ENCODE measurements around the gene WNT7B.

The WNT7B gene

DNA sequence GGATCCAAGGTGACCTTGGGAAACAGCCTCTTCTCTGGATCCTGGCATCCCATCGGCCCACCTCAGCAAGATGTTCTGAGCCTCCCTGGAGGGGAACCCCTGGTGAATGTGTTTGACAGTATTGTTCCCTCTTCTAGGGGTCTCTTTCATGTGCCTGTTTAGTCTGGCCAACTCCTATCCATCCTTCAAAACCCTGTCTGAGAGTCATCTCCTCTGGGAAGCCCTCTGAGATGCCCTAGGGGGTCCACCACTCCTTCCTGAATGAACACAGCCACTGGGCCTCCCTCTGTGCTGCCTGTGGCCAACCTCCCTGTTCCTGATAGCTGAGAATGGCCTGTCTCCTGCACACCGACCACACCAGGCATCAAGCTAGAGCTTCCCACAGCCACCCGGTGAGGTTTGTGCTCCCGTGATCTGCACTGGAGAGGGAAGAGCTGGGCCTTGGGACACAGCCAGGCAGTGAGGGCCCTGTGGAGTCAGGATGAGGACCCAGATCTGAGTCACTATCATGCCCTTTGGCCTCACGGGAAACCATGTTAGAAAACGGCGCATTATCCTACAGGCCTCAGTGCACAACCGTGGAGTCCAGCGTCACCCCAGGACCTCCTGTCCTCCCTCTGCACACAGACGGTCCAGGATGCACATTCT lies 8.8 kb downstream of the WNT7B start:
- Mint-ChIP-seq H3K4me1 (ENCODE audit: low read depth) (peaks cover 9% of the 10 kb centered on the region), H3K4me3 (no peak overlapping the region), H3K36me3 (ENCODE audit: low read depth) (no peaks in the 10 kb centered on the region), H3K27ac (no peak overlapping the region), H3K9me3 (no peaks in the 10 kb centered on the region), H3K27me3 (peaks cover 79% of the 10 kb centered on the region)
- intact Hi-C loops (cut with micrococcal nuclease): no loop called here

- H3K27me3 Mint-ChIP-seq: peaks cover 70% of the 10 kb centered on the region
- H3K27ac Mint-ChIP-seq: no peak overlapping the region
- no peaks in the 10 kb centered on the region for H3K36me3 Mint-ChIP-seq (ENCODE audit: low read depth)
- peaks cover 9% of the 10 kb centered on the region for H3K4me1 Mint-ChIP-seq (ENCODE audit: low read depth)
- intact Hi-C loops (cut with micrococcal nuclease): no loop called here
- no peaks in the 10 kb centered on the region for H3K9me3 Mint-ChIP-seq
- H3K4me3 Mint-ChIP-seq: no peak overlapping the region
Measured at GRCh38 chr22:45966895-45967365, 10.0 kb downstream of the WNT7B start.

DNA sequence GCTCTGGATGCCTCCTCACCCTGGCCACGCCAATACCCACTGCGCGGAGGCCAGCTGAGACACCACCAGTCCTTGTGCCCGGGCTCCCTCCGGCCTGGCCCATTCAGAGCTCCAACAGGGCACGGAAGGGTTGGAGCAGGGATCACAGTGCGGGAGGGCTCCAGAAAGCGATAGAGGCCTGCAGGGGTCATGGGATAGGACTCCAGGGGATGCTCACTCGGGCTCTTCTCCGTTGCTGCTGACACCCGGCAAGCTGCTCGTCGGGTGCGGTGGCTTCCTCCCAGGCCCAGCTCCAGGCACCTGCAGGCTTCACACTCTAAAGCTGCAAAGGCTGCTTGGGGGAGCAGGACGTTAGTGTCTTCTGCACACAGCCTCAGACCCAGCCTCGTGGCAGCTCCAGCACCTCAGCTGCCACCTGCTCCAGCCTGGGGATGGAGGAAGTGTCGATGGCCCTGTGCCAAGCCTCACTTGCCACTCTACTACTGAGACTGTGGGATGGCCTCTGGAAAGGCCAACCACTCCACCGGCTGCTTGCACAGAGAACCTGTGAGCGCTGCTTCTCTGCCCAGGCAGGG lies 10.6 kb downstream of the WNT7B start:
- Mint-ChIP-seq H3K36me3 (ENCODE audit: low read depth) (no peaks in the 10 kb centered on the region), H3K9me3 (no peaks in the 10 kb centered on the region), H3K27ac (no peak overlapping the region), H3K4me3 (no peak overlapping the region), H3K27me3 (peaks cover 66% of the 10 kb centered on the region), H3K4me1 (ENCODE audit: low read depth) (peaks cover 8% of the 10 kb centered on the region)
- intact Hi-C loops (cut with micrococcal nuclease): no loop called here

DNA sequence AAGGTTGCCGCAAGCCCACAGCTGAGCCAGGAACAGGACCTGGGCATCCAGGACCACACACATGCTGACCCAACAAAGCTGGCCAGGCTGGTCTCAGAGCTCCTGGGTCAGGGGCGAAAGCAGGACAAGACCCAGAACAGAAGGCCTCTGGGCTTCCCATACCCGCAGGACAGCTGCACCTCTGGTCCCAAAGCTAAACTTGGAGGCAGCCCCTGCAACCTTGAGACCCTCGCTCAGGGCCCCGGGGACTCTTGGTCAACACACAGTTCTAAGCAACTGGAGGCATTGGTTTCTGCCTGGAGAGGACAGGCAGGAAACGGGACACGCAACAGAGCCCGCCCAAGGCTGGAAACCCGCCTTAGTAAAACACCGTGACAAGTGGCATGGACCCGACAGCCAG lies 11.4 kb downstream of the WNT7B start:
- no peak overlapping the region for H3K27ac Mint-ChIP-seq
- no peaks in the 10 kb centered on the region for H3K4me1 Mint-ChIP-seq (ENCODE audit: low read depth)
- intact Hi-C loops (cut with micrococcal nuclease): no loop called here
- no peak overlapping the region for H3K4me3 Mint-ChIP-seq
- no peaks in the 10 kb centered on the region for H3K9me3 Mint-ChIP-seq
- H3K27me3 Mint-ChIP-seq: peaks cover 58% of the 10 kb centered on the region
- H3K36me3 Mint-ChIP-seq (ENCODE audit: low read depth): no peaks in the 10 kb centered on the region

DNA sequence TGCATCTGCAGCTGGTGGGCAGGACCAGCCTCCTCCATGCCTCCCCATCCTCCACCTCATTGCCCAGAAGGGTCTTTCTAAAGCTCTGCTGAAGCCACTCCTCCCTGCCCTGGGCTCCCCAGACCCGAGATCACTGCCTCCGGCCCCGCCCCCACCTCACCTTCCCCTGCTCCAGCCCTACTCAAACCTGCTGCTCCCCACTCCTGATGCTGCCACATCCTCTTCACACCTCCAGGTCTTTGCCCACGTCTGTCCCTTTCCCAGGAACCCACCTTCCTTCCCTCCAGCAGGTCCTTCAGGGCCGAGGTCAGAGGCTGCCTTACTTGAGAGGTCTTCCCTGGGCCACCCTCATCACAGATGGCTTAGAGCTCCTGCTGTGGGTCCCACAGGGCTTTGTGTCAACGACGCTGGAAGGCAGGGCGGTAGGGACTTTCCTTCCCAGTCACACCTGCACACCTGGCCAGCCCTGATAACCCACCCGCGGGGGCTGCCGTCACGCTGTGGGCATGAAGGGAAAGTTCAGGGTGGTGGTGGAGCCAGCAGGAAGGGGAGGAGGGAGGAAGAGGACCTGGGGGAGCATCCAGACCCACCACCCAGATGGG lies 11.9 kb downstream of the WNT7B start:
- intact Hi-C loops (cut with micrococcal nuclease): no loop called here
- H3K4me3 Mint-ChIP-seq: no peak overlapping the region
- H3K27me3 Mint-ChIP-seq: peaks cover 52% of the 10 kb centered on the region
- H3K27ac Mint-ChIP-seq: no peak overlapping the region
- no peaks in the 10 kb centered on the region for H3K36me3 Mint-ChIP-seq (ENCODE audit: low read depth)
- H3K9me3 Mint-ChIP-seq: no peaks in the 10 kb centered on the region
- H3K4me1 Mint-ChIP-seq (ENCODE audit: low read depth): no peaks in the 10 kb centered on the region

GRCh38 chr22:45964372-45964771 lies 12.6 kb downstream of the WNT7B start:
- Mint-ChIP-seq H3K4me3 (no peak overlapping the region), H3K9me3 (no peaks in the 10 kb centered on the region), H3K27me3 (peaks cover 46% of the 10 kb centered on the region), H3K36me3 (ENCODE audit: low read depth) (no peaks in the 10 kb centered on the region), H3K27ac (no peak overlapping the region), H3K4me1 (ENCODE audit: low read depth) (no peaks in the 10 kb centered on the region)
- intact Hi-C loops (cut with micrococcal nuclease): no loop called here

- intact Hi-C loops (cut with micrococcal nuclease): no loop called here
- H3K4me1 Mint-ChIP-seq (ENCODE audit: low read depth): no peaks in the 10 kb centered on the region
- H3K27me3 Mint-ChIP-seq: peaks cover 40% of the 10 kb centered on the region
Measured at GRCh38 chr22:45963821-45964220, 13.1 kb downstream of the WNT7B start.

GRCh38 chr22:45962756-45963324 lies 14.1 kb downstream of the WNT7B start:
- no peaks in the 10 kb centered on the region for H3K9me3 Mint-ChIP-seq
- H3K4me1 Mint-ChIP-seq (ENCODE audit: low read depth): no peaks in the 10 kb centered on the region
- no peak overlapping the region for H3K27ac Mint-ChIP-seq
- intact Hi-C loops (cut with micrococcal nuclease): no loop called here
- H3K36me3 Mint-ChIP-seq (ENCODE audit: low read depth): no peaks in the 10 kb centered on the region
- peaks cover 30% of the 10 kb centered on the region for H3K27me3 Mint-ChIP-seq
- H3K4me3 Mint-ChIP-seq: no peak overlapping the region

More at GRCh38 chr22:45963821-45964220, 13.1 kb downstream of the WNT7B start:
- Mint-ChIP-seq H3K27ac (no peak overlapping the region), H3K9me3 (no peaks in the 10 kb centered on the region), H3K4me3 (no peak overlapping the region), H3K36me3 (ENCODE audit: low read depth) (no peaks in the 10 kb centered on the region)

- intact Hi-C loops (cut with micrococcal nuclease): no loop called here
- Mint-ChIP-seq H3K27ac (no peak overlapping the region), H3K9me3 (no peaks in the 10 kb centered on the region), H3K27me3 (peaks cover 27% of the 10 kb centered on the region), H3K4me1 (ENCODE audit: low read depth) (no peaks in the 10 kb centered on the region), H3K4me3 (no peak overlapping the region), H3K36me3 (ENCODE audit: low read depth) (no peaks in the 10 kb centered on the region)
Measured at GRCh38 chr22:45962434-45962718, 14.6 kb downstream of the WNT7B start.

GRCh38 chr22:45961679-45962433 lies 15.1 kb downstream of the WNT7B start:
- Mint-ChIP-seq H3K27ac (no peak overlapping the region), H3K9me3 (no peaks in the 10 kb centered on the region), H3K4me3 (no peak overlapping the region), H3K4me1 (ENCODE audit: low read depth) (no peaks in the 10 kb centered on the region), H3K27me3 (peaks cover 22% of the 10 kb centered on the region), H3K36me3 (ENCODE audit: low read depth) (no peaks in the 10 kb centered on the region)
- intact Hi-C loops (cut with micrococcal nuclease): no loop called here

DNA sequence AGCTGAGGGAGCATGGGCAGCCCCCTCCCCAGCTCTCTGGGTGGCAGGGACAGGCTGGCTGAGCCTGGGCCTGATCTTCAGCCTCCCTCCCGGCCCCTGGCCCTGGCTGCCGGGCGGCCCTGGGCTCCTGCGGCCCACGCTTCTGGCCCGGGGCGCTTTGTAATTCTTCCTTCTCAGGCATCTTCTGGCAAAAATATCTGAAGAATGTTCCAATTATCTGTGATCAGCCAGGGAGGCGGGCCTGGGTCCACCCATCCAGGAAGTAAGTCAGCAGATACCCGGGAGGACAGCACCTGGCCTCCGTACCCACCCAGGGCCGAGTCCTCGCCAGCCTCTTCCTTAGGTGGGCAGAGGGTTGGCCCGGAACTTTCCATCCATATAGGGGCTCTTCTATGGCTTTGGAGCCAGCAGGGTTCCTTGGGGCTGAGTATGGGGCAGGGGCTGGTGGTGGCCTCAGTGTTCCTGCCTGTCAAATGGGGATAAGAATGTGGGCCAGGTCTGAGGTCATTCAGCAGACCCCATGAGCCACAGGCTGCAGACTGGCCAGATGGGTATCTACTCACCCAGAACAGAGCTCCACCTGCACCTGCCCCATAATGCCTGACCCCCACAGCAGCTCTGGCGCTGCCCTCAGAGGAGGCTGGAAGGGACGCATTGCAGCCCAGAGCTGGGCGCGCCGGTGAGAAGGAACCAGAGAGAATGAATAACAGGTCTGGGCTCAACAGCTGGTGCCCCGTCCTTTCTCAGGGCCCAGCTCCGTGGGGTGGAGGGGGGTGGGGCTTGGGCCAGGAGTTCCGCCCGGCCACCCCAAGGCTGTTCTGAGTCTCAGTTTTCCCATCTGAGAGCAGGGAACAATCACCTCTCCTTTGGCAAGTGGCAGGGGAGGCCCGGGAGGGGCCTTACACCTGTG lies 16.2 kb downstream of the WNT7B start:
- intact Hi-C loops (cut with micrococcal nuclease): no loop called here
- Mint-ChIP-seq H3K27me3 (peaks cover 12% of the 10 kb centered on the region), H3K27ac (no peak overlapping the region), H3K4me1 (ENCODE audit: low read depth) (no peaks in the 10 kb centered on the region), H3K4me3 (no peak overlapping the region), H3K36me3 (ENCODE audit: low read depth) (no peaks in the 10 kb centered on the region), H3K9me3 (no peaks in the 10 kb centered on the region)

DNA sequence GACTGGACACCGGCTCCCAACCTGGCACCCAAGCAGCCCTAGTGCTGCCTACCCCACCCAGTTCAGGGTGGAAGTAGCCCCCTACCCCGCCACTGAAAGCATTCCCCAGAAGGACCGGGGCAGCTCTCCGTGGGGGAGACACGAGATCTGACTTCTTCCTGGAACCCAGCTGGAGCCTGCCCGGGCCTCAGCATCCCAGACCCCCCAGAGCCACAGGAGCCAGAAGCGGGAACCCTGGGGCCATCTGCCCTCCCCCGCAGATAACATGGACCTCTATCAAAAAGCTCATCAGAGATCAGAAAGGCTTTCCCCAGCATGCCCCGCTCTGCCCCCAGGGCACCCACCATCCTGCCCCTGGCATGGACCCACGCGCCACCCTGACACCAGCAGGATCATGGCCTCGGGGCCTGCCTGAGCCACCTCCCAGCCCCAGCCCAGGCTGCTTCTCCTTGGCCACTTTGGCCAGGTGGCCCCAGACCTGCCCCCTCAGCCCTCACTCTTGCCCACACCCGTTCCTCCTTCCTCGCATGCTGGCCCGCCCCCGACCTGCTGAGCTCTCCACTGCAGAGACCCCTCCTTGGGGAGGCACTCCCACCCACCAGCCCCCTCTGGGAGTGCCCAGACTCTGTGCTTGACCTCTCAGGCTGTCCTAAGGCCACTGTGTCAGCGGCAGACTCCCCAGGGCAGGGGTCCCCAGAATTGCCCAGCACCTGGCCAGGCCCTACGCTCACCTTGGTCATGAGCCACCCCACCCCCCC lies 17.1 kb downstream of the WNT7B start:
- intact Hi-C loops (cut with micrococcal nuclease): no loop called here
- H3K4me1 Mint-ChIP-seq (ENCODE audit: low read depth): no peaks in the 10 kb centered on the region
- peaks cover 7% of the 10 kb centered on the region for H3K27me3 Mint-ChIP-seq
- H3K4me3 Mint-ChIP-seq: no peak overlapping the region
- no peaks in the 10 kb centered on the region for H3K9me3 Mint-ChIP-seq
- no peak overlapping the region for H3K27ac Mint-ChIP-seq
- H3K36me3 Mint-ChIP-seq (ENCODE audit: low read depth): no peaks in the 10 kb centered on the region

- no peaks in the 10 kb centered on the region for H3K36me3 Mint-ChIP-seq (ENCODE audit: low read depth)
- no peak overlapping the region for H3K27ac Mint-ChIP-seq
- H3K4me1 Mint-ChIP-seq (ENCODE audit: low read depth): no peaks in the 10 kb centered on the region
- H3K27me3 Mint-ChIP-seq: peaks cover 3% of the 10 kb centered on the region
- intact Hi-C loops (cut with micrococcal nuclease): no loop called here
- H3K4me3 Mint-ChIP-seq: no peak overlapping the region
- H3K9me3 Mint-ChIP-seq: no peaks in the 10 kb centered on the region
Measured at GRCh38 chr22:45958971-45959370, 18.0 kb downstream of the WNT7B start.
